Duodenal mucosa (tissue), 2 donors: ENCODE data around the gene GANC.

Experiments used
- H3K27ac ChIP-seq: one replicate; pipeline ENCODE4 v1.7.0; 2013; ENCODE audit warnings: low read depth, low read length
- H3K27me3 ChIP-seq, 2 donors: one replicate each; pipeline ENCODE4 v1.7.0; 2013; ENCODE audit warnings: low read length in 2 of 2, control low read depth in 1 of 2; ENCODE audit not compliant: insufficient read depth in 2 of 2, control insufficient read depth in 1 of 2
- H3K36me3 ChIP-seq, 2 donors: one replicate each; pipeline ENCODE4 v1.7.0; 2013; ENCODE audit warnings: low read length in 2 of 2, control low read depth in 1 of 2; ENCODE audit not compliant: insufficient read depth in 2 of 2, control insufficient read depth in 1 of 2
- H3K4me1 ChIP-seq, 2 donors: one replicate each; pipeline ENCODE4 v1.7.0; 2013; ENCODE audit warnings: low read length in 2 of 2, control low read depth in 1 of 2; ENCODE audit not compliant: insufficient read depth in 2 of 2, control insufficient read depth in 1 of 2
- H3K4me3 ChIP-seq, 2 donors: one replicate each; pipeline ENCODE4 v1.7.0; 2013; ENCODE audit warnings: low read length in 2 of 2, low read depth in 1 of 2
- H3K9ac ChIP-seq, 2 donors: one replicate each; pipeline ENCODE4 v1.7.0; 2013; ENCODE audit warnings: low read length in 2 of 2, low read depth in 1 of 2
- H3K9me3 ChIP-seq, 2 donors: one replicate each; pipeline ENCODE4 v1.7.0; 2013; ENCODE audit warnings: low read length in 2 of 2, control low read depth in 1 of 2; ENCODE audit not compliant: control insufficient read depth in 1 of 2

Gene GANC

DNA sequence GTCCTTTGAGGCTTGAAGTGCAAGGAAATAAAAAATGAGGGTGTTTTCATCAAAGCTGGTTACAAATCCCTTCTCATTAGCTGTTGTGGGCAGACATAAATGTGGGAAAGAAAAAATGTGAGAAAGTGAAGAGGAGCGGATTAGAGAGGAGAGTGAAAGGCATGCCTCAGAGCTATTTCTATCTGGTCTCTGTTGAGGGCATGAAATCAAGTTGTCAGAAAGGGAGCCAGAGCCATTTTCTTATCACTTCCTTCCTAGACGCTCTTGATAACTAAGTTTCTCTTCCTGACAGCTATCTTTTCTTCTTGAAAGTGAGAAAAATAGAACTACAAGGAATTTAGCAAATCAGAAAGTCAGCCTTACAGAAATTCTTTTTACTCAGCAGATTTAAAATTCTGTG lies 65.5 kb downstream of the GANC start:
- Histone ChIP-seq H3K9ac (no peak overlapping the region), H3K27ac (no peak overlapping the region), H3K27me3 (no peaks in the 10 kb centered on the region), H3K4me3 (no peak overlapping the region), H3K9me3 (peaks cover 3 to 10% of the 10 kb centered on the region in 2 donors), H3K36me3 (peaks cover 0 to 16% of the 10 kb centered on the region in 2 donors), H3K4me1 (no peaks in the 10 kb centered on the region)

DNA sequence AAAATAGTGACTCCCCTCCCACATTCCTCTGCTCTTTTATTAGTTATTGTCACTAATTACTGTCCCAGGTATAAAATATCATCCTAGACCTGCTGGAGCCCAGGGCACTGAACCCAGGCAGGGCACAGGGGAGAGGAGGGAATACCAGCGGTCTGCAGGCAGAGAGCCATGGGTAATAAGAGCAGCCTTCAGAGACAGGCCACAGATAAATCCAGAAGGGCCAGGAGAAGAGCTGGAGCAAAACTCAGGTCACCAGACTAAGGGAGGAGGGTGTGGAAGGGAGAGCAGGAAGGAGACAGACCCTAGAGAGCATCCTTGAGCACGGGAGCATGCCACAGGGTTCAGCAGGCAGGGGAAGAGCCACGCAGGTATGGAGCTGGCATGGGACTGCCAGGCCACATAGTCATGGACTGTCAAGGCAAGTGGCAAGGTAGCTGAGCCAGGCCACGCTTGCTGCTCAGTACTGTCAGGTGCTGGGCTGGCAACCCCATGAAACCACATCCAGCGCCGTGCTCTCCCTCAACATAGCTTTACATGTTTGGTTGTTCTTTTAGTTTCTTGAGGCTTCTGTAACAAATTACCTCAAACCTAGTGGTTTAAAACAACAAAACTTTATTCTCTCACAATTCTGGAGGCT lies 70.7 kb downstream of the GANC start:
- Histone ChIP-seq H3K4me3 (no peak overlapping the region), H3K36me3 (peaks cover 11 to 52% of the 10 kb centered on the region in 2 donors)

DNA sequence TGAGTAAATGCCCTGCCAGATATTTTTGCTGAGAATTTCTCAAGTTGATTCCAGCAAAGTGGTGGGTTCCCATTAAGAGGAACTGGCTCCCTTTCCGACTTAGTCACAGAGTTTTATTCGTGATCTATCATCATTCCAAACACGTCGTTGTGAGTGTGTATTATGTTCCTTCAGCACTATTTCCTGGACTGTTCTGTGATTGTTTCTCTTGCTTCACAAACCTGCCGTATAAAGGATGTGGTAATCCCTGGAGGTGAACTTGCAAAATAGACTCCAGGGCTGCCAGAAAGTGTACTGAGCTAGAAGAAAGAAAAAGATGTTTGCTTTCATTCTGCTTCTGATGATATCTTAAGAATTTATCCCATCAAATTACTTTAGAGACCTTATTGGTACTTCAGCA lies 71.8 kb downstream of the GANC start:
- Histone ChIP-seq H3K9ac (no peak overlapping the region), H3K4me3 (no peak overlapping the region), H3K27ac (no peak overlapping the region), H3K36me3 (peaks cover 11 to 56% of the 10 kb centered on the region in 2 donors), H3K9me3 (no peaks in the 10 kb centered on the region), H3K27me3 (no peaks in the 10 kb centered on the region), H3K4me1 (no peaks in the 10 kb centered on the region)

More for the DNA sequence above, 70.7 kb downstream of the GANC start:
- H3K4me1 ChIP-seq: no peaks in the 10 kb centered on the region
- no peak overlapping the region for H3K27ac ChIP-seq
- no peaks in the 10 kb centered on the region for H3K9me3 ChIP-seq
- H3K27me3 ChIP-seq: no peaks in the 10 kb centered on the region
- no peak overlapping the region for H3K9ac ChIP-seq

DNA sequence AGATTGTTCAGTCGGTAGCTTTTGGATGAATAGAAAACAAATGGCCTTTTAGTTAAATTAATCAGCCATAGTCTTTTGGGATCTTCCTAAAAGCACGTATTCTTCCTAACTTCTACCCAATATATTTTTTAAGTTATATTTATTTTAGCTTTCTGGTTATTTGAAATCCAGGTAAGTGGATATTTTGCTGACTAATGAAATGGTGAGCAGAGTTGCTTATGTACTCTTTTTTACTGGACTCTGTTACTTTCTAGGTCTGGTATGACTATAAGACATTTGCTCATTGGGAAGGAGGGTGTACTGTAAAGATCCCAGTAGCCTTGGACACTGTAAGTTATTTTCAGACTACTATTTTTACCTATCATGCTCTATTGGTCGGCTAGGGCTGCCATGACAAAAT lies 72.5 kb downstream of the GANC start:
- H3K9ac ChIP-seq: no peak overlapping the region
- no peaks in the 10 kb centered on the region for H3K27me3 ChIP-seq
- H3K4me3 ChIP-seq: no peak overlapping the region
- H3K36me3 ChIP-seq: peaks cover 11 to 56% of the 10 kb centered on the region in 2 donors
- H3K27ac ChIP-seq: no peak overlapping the region
- H3K4me1 ChIP-seq: no peaks in the 10 kb centered on the region
- no peaks in the 10 kb centered on the region for H3K9me3 ChIP-seq

DNA sequence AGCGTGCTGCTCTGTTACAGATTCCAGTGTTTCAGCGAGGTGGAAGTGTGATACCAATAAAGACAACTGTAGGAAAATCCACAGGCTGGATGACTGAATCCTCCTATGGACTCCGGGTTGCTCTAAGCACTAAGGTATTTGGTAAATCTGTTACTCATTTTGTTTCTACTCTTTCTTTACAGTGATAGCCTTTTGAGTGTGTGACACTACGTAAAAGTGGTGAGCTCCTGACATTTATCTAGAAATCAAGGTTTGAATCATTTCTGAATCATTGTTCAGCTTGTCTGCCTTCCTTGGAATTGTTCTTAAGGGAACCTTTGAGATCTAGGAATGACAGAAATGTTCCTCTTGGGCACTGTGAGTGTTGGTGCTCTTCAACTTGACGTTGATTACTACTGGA lies 75.1 kb downstream of the GANC start:
- H3K27me3 ChIP-seq: no peaks in the 10 kb centered on the region
- no peaks in the 10 kb centered on the region for H3K4me1 ChIP-seq
- H3K36me3 ChIP-seq: peaks cover 22 to 67% of the 10 kb centered on the region in 2 donors
- H3K4me3 ChIP-seq: no peak overlapping the region
- H3K9ac ChIP-seq: no peak overlapping the region
- no peaks in the 10 kb centered on the region for H3K9me3 ChIP-seq
- H3K27ac ChIP-seq: no peak overlapping the region

DNA sequence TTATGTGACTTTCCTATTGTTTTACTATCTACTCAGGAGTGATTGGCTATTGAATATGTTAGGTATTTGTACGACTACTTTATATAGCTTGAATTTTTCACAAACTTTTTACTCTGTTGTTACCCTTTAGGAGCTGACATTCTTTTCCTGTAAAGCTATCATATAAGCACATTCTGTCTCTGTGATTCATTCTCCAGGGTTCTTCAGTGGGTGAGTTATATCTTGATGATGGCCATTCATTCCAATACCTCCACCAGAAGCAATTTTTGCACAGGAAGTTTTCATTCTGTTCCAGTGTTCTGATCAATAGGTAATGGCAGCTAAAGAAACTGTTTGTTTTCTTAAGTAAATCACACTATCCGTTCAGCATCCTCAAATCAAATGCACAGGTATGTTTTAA lies 76.2 kb downstream of the GANC start:
- H3K27me3 ChIP-seq: no peaks in the 10 kb centered on the region
- no peak overlapping the region for H3K27ac ChIP-seq
- peaks cover 20 to 66% of the 10 kb centered on the region in 2 donors for H3K36me3 ChIP-seq
- H3K4me3 ChIP-seq: no peak overlapping the region
- H3K4me1 ChIP-seq: no peaks in the 10 kb centered on the region
- H3K9ac ChIP-seq: no peak overlapping the region
- H3K9me3 ChIP-seq: no peaks in the 10 kb centered on the region

DNA sequence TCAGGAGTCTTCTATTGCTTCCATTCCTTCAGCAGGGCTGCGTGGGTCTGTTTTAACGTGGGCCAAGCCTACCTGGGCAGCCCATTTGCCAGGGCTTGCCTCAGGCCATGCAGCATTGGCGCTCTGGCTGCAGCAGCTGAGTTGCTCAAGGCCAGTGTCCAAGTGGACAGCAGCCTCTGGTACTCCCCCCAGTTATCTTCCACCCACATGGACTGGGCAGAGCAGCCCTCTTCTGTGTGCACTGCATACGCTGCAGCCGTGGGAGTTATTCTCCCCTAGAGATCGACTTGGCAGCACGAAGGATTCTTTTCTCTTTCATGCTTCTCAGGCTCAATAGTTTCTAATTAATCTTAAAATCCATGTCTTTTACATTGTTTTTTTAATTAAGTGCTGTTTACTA lies 79.4 kb downstream of the GANC start:
- no peak overlapping the region for H3K4me3 ChIP-seq
- no peaks in the 10 kb centered on the region for H3K4me1 ChIP-seq
- H3K27me3 ChIP-seq: no peaks in the 10 kb centered on the region
- H3K36me3 ChIP-seq: peaks cover 14 to 52% of the 10 kb centered on the region in 2 donors
- no peak overlapping the region for H3K27ac ChIP-seq
- no peaks in the 10 kb centered on the region for H3K9me3 ChIP-seq
- H3K9ac ChIP-seq: no peak overlapping the region

DNA sequence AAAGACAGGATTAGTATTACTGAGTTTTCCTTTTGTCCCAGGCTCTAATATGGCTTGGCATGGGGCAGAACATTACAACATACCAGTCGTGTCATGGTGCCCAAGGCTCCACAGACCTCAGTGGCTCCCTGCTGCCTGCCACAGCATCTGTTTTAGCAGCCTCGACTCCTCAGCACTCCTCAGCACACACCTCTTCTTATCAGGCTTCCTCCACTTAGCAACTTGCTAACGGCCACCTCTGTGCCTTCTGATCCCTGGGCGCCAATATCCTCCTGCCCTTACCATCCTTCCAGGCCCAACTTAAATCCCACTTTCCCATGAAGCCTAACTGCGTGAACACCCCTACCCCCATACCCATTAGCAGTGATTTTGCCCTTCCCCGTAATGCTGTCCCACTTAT lies 80.1 kb downstream of the GANC start:
- H3K4me3 ChIP-seq: no peak overlapping the region
- no peak overlapping the region for H3K9ac ChIP-seq
- H3K36me3 ChIP-seq: peaks cover 14 to 54% of the 10 kb centered on the region in 2 donors
- no peaks in the 10 kb centered on the region for H3K4me1 ChIP-seq
- H3K9me3 ChIP-seq: no peaks in the 10 kb centered on the region
- H3K27ac ChIP-seq: no peak overlapping the region
- H3K27me3 ChIP-seq: no peaks in the 10 kb centered on the region

DNA sequence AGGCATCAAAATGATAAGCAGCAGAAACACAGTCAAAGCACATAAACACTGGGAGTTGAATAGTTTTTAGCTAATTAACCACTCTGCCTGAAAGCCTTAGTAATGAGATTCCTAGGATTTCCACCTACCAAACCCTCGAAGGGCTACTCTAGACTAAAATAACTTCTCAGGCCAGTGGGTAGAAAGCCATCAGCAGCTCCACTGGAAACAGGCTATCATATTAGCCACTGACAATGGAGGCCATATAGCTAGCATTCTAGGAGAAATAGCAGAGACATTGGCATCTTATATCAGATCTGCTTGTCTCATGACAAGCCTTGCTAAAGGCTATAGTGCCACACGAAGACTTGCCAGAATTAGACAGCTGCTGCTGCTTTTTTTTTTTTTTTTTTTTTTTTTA lies 81.8 kb downstream of the GANC start:
- Histone ChIP-seq H3K4me1 (no peaks in the 10 kb centered on the region), H3K9ac (no peak overlapping the region), H3K4me3 (no peak overlapping the region), H3K27me3 (no peaks in the 10 kb centered on the region), H3K9me3 (no peaks in the 10 kb centered on the region), H3K27ac (no peak overlapping the region), H3K36me3 (peaks cover 14 to 49% of the 10 kb centered on the region in 2 donors)

DNA sequence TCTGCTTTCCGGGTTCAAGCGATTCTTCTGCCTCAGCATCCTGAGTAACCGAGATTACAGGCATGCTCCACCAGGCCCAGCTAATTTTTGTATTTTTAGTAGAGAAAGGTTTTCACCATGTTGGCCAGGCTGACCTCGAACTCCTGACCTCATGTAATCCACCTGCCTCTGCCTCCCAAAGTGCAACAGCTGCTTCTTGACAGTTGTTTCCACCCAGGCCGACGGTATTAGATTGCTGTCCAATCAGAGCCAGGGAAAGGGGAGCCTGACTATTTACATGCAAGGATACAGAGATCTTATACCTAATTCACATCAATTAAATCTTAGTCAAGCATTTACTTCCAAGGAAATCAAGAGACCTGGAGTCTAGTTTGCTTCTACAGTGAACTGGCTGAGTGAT lies 82.3 kb downstream of the GANC start:
- no peaks in the 10 kb centered on the region for H3K9me3 ChIP-seq
- H3K4me3 ChIP-seq: no peak overlapping the region
- H3K9ac ChIP-seq: no peak overlapping the region
- no peak overlapping the region for H3K27ac ChIP-seq
- H3K4me1 ChIP-seq: no peaks in the 10 kb centered on the region
- H3K36me3 ChIP-seq: peaks cover 14 to 52% of the 10 kb centered on the region in 2 donors
- no peaks in the 10 kb centered on the region for H3K27me3 ChIP-seq

DNA sequence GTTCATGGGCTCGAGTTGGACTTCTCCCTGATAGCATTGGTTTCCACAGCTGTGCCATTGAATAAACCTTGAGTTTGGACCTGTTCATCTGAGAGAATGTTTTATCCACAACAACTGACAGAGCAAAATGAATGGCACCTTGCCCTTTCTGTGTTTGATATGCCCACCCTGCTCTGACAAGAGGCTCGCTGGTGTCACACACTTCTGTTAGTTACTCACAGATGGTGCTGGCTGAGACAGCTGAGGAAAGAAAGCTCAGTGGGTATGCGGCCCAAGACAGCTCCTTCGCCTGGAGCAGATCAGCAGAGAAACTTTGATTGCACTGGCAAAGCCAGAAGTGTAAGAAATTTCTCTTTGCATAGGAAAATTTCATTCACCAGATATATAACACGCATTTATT lies 83.8 kb downstream of the GANC start:
- no peak overlapping the region for H3K9ac ChIP-seq
- H3K27me3 ChIP-seq: no peaks in the 10 kb centered on the region
- no peak overlapping the region for H3K4me3 ChIP-seq
- no peaks in the 10 kb centered on the region for H3K9me3 ChIP-seq
- H3K4me1 ChIP-seq: no peaks in the 10 kb centered on the region
- H3K36me3 ChIP-seq: peaks cover 9 to 42% of the 10 kb centered on the region in 2 donors
- H3K27ac ChIP-seq: no peak overlapping the region
